BLaER1 treated with 17β-estradiol and CSF1 and Interleukin-3, amounts not matched to agents 10 nM and 100 nM (cell line): ENCODE results near the gene PPP3CA.

Experiments
- H3K27ac ChIP-seq, 11 experiments: shearing (Covaris generic); formaldehyde crosslinking; 2 replicates each; pipeline ENCODE4 v1.8.1; 2022
- H3K27me3 ChIP-seq, 11 experiments: shearing (Covaris generic); formaldehyde crosslinking; 2 replicates each; pipeline ENCODE4 v1.8.1; 2022
- H3K36me3 ChIP-seq, 11 experiments: shearing (Covaris generic); formaldehyde crosslinking; 2 replicates each; pipeline ENCODE4 v1.8.1; 2022
- H3K4me1 ChIP-seq, 10 experiments: shearing (Covaris generic); formaldehyde crosslinking; 2 replicates each; pipeline ENCODE4 v1.8.1; 2022
- H3K4me2 ChIP-seq, 11 experiments: shearing (Covaris generic); formaldehyde crosslinking; 2 replicates each; pipeline ENCODE4 v1.8.1; 2022
- H3K4me3 ChIP-seq, 10 experiments: shearing (Covaris generic); formaldehyde crosslinking; 2 replicates each; pipeline ENCODE4 v1.8.1; 2022
- H3K9ac ChIP-seq, 11 experiments: shearing (Covaris generic); formaldehyde crosslinking; 2 replicates each; pipeline ENCODE4 v1.8.1; 2022
- H3K9me3 ChIP-seq, 11 experiments: shearing (Covaris generic); formaldehyde crosslinking; replicated peaks in 1 of 11; 2 replicates each; pipeline ENCODE4 v1.8.1; 2022
- H4K20me1 ChIP-seq, 11 experiments: shearing (Covaris generic); formaldehyde crosslinking; 2 replicates each; pipeline ENCODE4 v1.8.1; 2022
- Cebpa-rat ChIP-seq, 11 experiments: shearing (Covaris generic); IDR thresholded peaks; 2 replicates each; pipeline ENCODE4 v1.8.1; 2022

PPP3CA gene

DNA sequence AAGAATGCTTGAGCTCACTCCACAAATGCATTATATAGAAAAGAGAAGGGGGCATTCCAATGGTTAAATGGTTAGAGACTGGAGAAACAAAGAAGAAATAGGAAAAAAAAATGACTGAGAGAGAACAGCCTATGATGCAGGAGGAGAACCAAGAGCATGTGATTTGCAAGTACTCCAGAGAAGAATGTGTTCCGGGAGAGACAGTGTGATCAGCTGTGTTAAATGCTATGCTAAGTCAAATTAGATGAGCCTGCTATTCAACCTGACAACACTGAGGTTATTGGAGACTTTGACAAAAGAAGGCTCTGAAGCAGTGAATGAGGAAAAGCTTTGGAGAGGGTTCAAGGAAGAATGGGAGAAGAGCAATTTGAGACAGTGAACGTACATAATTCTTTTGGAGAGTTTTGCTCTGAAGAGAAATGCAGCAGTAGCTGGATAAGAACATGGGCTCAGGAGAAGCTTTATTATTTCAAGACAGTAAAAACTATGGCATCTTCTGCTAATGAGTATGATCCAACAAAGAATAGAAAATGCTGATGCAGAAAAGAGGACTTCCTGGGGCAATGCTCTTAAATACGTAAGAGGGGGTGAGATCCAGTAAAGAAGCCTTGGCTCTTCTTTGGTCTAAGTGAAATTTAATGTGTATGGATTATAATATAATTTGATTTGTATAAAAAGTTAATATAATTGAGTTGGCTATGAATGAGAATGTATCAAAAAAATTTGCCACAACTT lies 66.3 kb downstream of the PPP3CA start:
- no peaks in the 10 kb centered on the region; a peak in 1 of 22 replicates for H3K9me3 ChIP-seq
- peak overlapping the region in 3 of 11 experiments; percentile 31 to 67 (median 54); a peak in 5 of 22 replicates for H3K4me2 ChIP-seq
- H3K4me1 ChIP-seq: peaks cover 17 to 62% (median 25%) of the 10 kb centered on the region in 10 experiments
- H3K36me3 ChIP-seq: peaks cover 0 to 3% (median 0%) of the 10 kb centered on the region in 11 experiments; a peak in 1 of 22 replicates
- H3K9ac ChIP-seq: no peak overlapping the region
- peaks cover 0 to 99% (median 14%) of the 10 kb centered on the region in 11 experiments; a peak in 10 of 22 replicates for H4K20me1 ChIP-seq
- H3K4me3 ChIP-seq: no peak overlapping the region
- no peaks in the 10 kb centered on the region for H3K27me3 ChIP-seq
- no peak overlapping the region for H3K27ac ChIP-seq
- no peak for TF ChIP-seq Cebpa-rat (IDR thresholded peaks at IDR 0.05)

DNA sequence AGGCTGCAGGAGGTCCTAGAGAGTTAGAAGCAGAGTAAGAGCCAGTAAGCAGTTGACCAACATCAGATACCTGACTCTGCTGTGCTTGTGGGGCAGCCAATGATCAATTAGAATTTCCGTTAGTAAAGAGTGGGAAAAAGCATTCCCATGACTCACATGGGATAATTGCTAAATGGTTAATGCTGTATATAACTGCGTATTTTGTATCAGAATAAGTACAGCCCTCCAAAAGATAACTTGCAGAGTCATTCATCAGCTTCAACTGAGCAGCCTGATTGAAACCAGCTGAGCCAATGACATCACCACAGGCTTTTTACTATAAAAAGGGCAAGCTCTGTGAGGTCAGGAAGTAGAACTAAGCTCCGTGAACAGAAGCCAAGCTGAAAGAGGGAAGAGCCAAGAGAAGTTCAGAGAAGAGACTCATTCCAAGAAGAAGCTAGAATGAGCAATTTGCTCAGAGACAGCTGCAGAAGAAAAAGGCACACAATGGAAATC lies 67.9 kb downstream of the PPP3CA start:
- peak overlapping the region in 2 of 10 experiments; percentile 3 to 10; a peak in 2 of 20 replicates for H3K4me3 ChIP-seq
- H3K27ac ChIP-seq: peak overlapping the region in 8 of 11 experiments; percentile 5 to 63 (median 26); a peak in 11 of 22 replicates
- no peaks in the 10 kb centered on the region; a peak in 1 of 22 replicates for H3K9me3 ChIP-seq
- peak overlapping the region in 3 of 11 experiments; percentile 18 to 25 (median 22); a peak in 4 of 22 replicates for H3K9ac ChIP-seq
- no peaks in the 10 kb centered on the region for H3K36me3 ChIP-seq
- peaks cover 0 to 99% (median 20%) of the 10 kb centered on the region in 11 experiments; a peak in 9 of 22 replicates for H4K20me1 ChIP-seq
- H3K4me2 ChIP-seq: peak overlapping the region in 10 of 11 experiments; percentile 19 to 74 (median 44); a peak in 18 of 22 replicates
- H3K4me1 ChIP-seq: peaks cover 17 to 68% (median 27%) of the 10 kb centered on the region in 10 experiments
- TF ChIP-seq Cebpa-rat (IDR thresholded peaks at IDR 0.05): no peak
- no peaks in the 10 kb centered on the region for H3K27me3 ChIP-seq

DNA sequence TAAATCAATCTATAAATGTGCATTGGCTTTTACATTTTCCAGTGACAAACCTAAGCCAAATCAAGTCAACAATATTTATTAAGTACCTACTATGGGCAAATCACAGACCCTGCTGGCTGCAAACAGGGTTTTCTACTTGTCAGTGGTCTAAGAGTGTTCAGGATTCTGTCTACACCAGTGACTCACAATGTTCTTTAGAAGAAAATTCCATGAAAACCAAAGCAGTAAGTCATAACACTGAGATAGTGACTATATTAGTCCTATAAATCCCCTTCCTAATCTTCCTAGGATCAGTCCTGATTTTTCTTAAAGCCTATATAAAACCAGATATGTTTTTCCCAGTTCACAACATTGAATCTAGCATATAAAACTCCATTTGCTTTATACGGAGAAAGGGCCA lies 69.7 kb downstream of the PPP3CA start:
- H3K4me1 ChIP-seq: peaks cover 16 to 55% (median 21%) of the 10 kb centered on the region in 10 experiments
- H4K20me1 ChIP-seq: peaks cover 0 to 97% (median 21%) of the 10 kb centered on the region in 11 experiments; a peak in 11 of 22 replicates
- no peaks in the 10 kb centered on the region for H3K36me3 ChIP-seq
- no peak for TF ChIP-seq Cebpa-rat (IDR thresholded peaks at IDR 0.05)
- H3K9me3 ChIP-seq: no peaks in the 10 kb centered on the region
- no peaks in the 10 kb centered on the region for H3K27me3 ChIP-seq
- H3K4me3 ChIP-seq: no peak overlapping the region
- no peak overlapping the region for H3K9ac ChIP-seq
- H3K4me2 ChIP-seq: no peak overlapping the region
- H3K27ac ChIP-seq: no peak overlapping the region

DNA sequence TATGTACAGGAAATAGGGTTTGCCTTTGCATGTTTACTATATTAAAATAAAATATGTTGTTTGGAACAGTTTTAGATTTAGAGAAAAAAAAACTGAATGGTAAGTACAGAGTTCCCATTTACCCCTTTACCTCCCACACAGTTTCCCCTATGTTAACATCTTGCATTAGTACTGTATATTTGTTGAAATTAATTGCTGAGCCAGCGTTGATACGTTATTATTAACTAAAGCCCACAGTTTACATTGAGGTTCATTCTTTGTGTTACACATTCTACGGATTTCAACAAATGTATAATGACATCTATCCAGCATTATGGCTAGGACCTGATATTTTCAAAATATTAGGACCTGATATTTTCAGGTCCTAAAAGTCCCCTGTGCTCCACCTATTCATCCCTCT lies 70.7 kb downstream of the PPP3CA start:
- Histone ChIP-seq H3K9ac (no peak overlapping the region), H3K27me3 (no peaks in the 10 kb centered on the region), H3K4me1 (peaks cover 9 to 49% (median 16%) of the 10 kb centered on the region in 10 experiments), H3K36me3 (no peaks in the 10 kb centered on the region), H4K20me1 (peaks cover 0 to 97% (median 31%) of the 10 kb centered on the region in 11 experiments; a peak in 14 of 22 replicates), H3K4me3 (no peak overlapping the region), H3K27ac (no peak overlapping the region), H3K9me3 (no peaks in the 10 kb centered on the region), H3K4me2 (no peak overlapping the region)
- no peak for TF ChIP-seq Cebpa-rat (IDR thresholded peaks at IDR 0.05)

DNA sequence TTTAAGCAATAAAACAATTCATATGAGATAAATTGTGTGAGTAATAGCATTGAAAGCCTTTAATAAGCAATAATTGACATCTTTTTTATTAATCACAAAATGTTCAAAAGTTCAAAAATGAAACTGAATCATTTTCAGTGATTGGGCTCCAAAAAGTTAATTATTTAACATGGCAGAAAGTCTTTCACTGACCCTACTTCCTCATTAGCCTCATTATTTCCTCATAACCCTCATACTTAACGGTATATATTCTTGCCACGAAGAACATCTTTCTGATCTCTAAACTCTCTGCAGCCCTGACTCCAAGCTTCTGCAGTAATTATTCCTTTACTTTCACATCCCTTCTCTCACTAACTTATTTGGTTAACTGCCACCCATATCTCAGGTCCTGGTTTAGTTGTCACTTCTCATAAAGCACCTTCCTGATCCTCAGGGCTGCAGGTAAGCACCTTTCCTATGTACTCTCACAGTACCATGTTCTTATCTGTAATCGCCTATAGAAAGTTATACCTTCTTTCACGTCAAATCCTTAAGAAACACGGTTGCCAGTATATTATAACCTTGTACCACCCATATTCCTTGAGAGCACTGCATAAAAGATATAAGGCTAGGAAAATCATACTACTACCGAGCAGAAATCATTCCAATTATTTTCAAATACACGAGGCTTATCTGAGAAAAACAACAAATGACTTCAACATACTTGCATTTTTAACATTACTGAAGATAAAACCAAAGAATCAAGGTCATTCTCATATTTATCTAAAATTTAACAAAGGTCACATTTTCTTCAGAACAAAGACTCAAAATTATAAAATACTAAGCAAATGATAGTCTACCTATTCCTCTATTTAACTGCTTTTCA lies 72.2 kb downstream of the PPP3CA start:
- Histone ChIP-seq H3K9ac (no peak overlapping the region), H3K4me2 (peak overlapping the region in 3 of 11 experiments; percentile 8 to 35 (median 23); a peak in 2 of 22 replicates), H3K9me3 (no peaks in the 10 kb centered on the region), H3K4me3 (no peak overlapping the region), H4K20me1 (peaks cover 0 to 97% (median 46%) of the 10 kb centered on the region in 11 experiments; a peak in 14 of 22 replicates), H3K36me3 (no peaks in the 10 kb centered on the region), H3K27ac (no peak overlapping the region), H3K27me3 (no peaks in the 10 kb centered on the region), H3K4me1 (peaks cover 9 to 37% (median 13%) of the 10 kb centered on the region in 10 experiments)
- no peak for TF ChIP-seq Cebpa-rat (IDR thresholded peaks at IDR 0.05)

DNA sequence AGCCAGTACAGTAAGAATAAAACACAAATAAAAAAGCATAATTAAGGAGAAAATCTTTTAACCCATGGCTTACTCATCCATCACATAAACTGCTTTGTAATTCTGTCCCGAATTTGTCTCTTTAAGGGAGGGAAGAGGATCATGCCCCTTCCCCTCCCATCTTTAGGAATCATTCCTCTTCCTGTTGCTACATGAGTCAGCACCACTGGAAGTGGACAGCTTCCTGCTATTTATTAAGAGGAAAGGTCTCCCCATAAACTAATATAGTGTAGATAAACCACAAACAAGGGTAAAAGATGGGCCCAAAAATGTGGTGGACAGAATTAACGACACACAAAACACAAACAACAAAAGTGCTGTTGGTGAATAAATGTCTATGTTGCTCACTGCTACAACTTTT lies 75.8 kb downstream of the PPP3CA start:
- Histone ChIP-seq H3K27me3 (no peaks in the 10 kb centered on the region), H3K36me3 (no peaks in the 10 kb centered on the region), H3K4me2 (peak overlapping the region in 1 of 11 experiments; percentile 14; a peak in 1 of 22 replicates), H3K9me3 (no peaks in the 10 kb centered on the region), H4K20me1 (peaks cover 0 to 98% (median 59%) of the 10 kb centered on the region in 11 experiments; a peak in 14 of 22 replicates), H3K27ac (no peak overlapping the region), H3K4me1 (peaks cover 0 to 18% (median 2%) of the 10 kb centered on the region in 10 experiments; a peak in 8 of 20 replicates), H3K4me3 (no peak overlapping the region), H3K9ac (no peak overlapping the region)
- TF ChIP-seq Cebpa-rat (IDR thresholded peaks at IDR 0.05): no peak

DNA sequence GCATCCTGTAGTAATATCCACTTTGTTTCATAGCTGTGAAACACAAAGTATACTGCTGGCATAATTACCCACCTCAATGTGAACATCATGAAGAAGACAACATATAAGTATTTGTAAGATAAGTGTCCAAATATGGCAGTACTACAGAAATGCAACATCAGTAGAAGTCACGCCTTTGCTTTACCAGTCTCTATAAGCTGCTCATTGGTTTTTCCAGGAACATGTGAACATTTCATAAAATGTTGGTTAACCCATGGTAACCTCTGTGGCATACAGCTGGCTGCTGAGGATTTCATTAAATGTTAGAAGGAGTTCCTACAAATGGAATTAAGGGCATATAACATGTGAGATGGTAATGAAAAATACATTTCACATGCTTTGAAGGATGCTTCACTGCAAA lies 77.6 kb downstream of the PPP3CA start:
- Histone ChIP-seq H3K27me3 (no peaks in the 10 kb centered on the region), H3K9me3 (no peaks in the 10 kb centered on the region), H3K36me3 (no peaks in the 10 kb centered on the region), H3K4me1 (peaks cover 0 to 16% (median 1%) of the 10 kb centered on the region in 10 experiments; a peak in 9 of 20 replicates), H3K4me2 (no peak overlapping the region), H3K27ac (no peak overlapping the region), H4K20me1 (peaks cover 5 to 97% (median 56%) of the 10 kb centered on the region in 11 experiments; a peak in 16 of 22 replicates), H3K4me3 (no peak overlapping the region), H3K9ac (no peak overlapping the region)
- no peak for TF ChIP-seq Cebpa-rat (IDR thresholded peaks at IDR 0.05)

DNA sequence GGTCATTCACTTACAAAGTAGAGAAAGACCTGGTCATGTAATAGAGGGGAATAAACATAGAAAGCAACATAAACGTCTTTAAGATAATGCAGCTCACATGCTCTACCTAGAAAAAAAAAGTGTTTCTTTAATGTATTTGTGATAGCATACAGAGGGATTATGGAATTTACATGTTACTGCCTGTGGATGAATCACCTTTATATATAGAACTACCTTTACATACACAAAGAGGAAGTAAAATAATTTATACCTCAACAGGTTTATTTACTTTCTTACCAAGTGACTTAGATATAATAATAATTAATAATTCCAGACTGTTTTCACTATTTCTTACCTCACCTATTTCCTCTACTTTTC lies 81.5 kb downstream of the PPP3CA start:
- Histone ChIP-seq H3K4me1 (peaks cover 0 to 35% (median 17%) of the 10 kb centered on the region in 10 experiments; a peak in 18 of 20 replicates), H3K36me3 (no peaks in the 10 kb centered on the region), H3K27me3 (no peaks in the 10 kb centered on the region), H3K4me3 (no peak overlapping the region), H3K4me2 (no peak overlapping the region), H3K27ac (no peak overlapping the region), H4K20me1 (peaks cover 5 to 99% (median 58%) of the 10 kb centered on the region in 11 experiments; a peak in 18 of 22 replicates), H3K9ac (no peak overlapping the region), H3K9me3 (no peaks in the 10 kb centered on the region)
- TF ChIP-seq Cebpa-rat (IDR thresholded peaks at IDR 0.05): no peak
